Heart right ventricle (tissue), 16 donors: ENCODE results near the gene IL1RAPL2. TPM values are rescaled to one million over a fixed set of nuclear protein-coding genes. Genes with fewer than 3 reads are reported as not detected.

Experiments
- ATAC-seq, 8 donors: fragments of 200-7000 bp; cut with Tn5 transposase; one replicate each; pipeline ENCODE4 v1.9.1; 2020; ENCODE audit warnings: mild to moderate bottlenecking in 8 of 8, moderate library complexity in 8 of 8, moderate number of reproducible peaks in 1 of 8
- DNase-seq, 2 donors: peaks; one replicate each; pipeline ENCODE4 v3.0.0-alpha.2; 2020
- H3K27ac ChIP-seq, 10 donors: fragments of 200-600 bp; sonication (generic) in 2 of 10; one replicate each; pipeline versions ENCODE4 v1.5.0 to v1.8.0; 2020 to 2022; ENCODE audit warnings: mild to moderate bottlenecking in 3 of 10
- H3K27me3 ChIP-seq, 7 donors: fragments of 200-600 bp; one replicate each; pipeline ENCODE4 v1.8.0; 2021 to 2022; ENCODE audit warnings: mild to moderate bottlenecking in 2 of 7
- H3K36me3 ChIP-seq, 9 donors: fragments of 200-600 bp; sonication (generic) in 1 of 9; one replicate each; pipeline versions ENCODE4 v1.5.0 to v1.8.0; 2020 to 2022; ENCODE audit warnings: mild to moderate bottlenecking in 2 of 9
- H3K4me1 ChIP-seq, 9 donors: fragments of 200-600 bp; sonication (generic) in 1 of 9; one replicate each; pipeline versions ENCODE4 v1.5.0 to v1.8.0; 2020 to 2022; ENCODE audit warnings: mild to moderate bottlenecking in 4 of 9
- H3K4me3 ChIP-seq, 10 donors: fragments of 200-600 bp; sonication (generic) in 2 of 10; one replicate each; pipeline versions ENCODE4 v1.5.0 to v1.8.0; 2020 to 2022; ENCODE audit warnings: mild to moderate bottlenecking in 7 of 10, moderate library complexity in 2 of 10
- H3K9me3 ChIP-seq, 11 donors: fragments of 200-600 bp in 10 of 11; sonication (generic) in 2 of 11; one replicate each; pipeline versions ENCODE4 v1.5.0 to v1.8.0; 2013 to 2022; ENCODE audit warnings: mild to moderate bottlenecking in 2 of 11, control low read depth in 1 of 11, moderate library complexity in 1 of 11
- CTCF ChIP-seq, 9 donors: fragments of 200-600 bp; sonication (generic) in 2 of 9; IDR thresholded peaks; one replicate each; pipeline versions ENCODE4 v1.5.0 to v1.8.0; 2021 to 2022; ENCODE audit warnings: antibody characterized with exemption in 9 of 9, mild to moderate bottlenecking in 5 of 9, moderate library complexity in 1 of 9
- WGBS, 2 donors: extraction: QIAGEN DNeasy Blood & Tissue Kit; methylation state at CpG; one replicate each; pipeline ENCODE4 v1.1.7; 2013; ENCODE audit warnings: inconsistent platforms in 1 of 2; 5-methylcytosine and 5-hydroxymethylcytosine counted together
- intact Hi-C, 10 donors: fragments of 100-400 bp; cut with DNase I; formaldehyde crosslinking; loops; one replicate each; pipeline versions ENCODE4 v1.11.1 to v1.14.2; 2022
- polyA plus RNA-seq, 2 donors: library from polyadenylated mRNA; stranded (reverse); fragments of 200-250 nt; gene quantifications; one replicate each; pipeline ENCODE4 v1.2.3, GENCODE V29; 2013
- total RNA-seq, 10 donors: library from RNA; stranded (reverse); fragmentation: NEBNext Ultra II Directional in 3 of 10; extraction: Animal tissue kit (Norgen Biotek cat#: 25700) in 3 of 10; gene quantifications; one replicate each; pipeline versions ENCODE4 v1.2.1 to v1.2.4, GENCODE V29; 2021 to 2023
- donor health status: Arrhythmogenic right ventricular cardiomyopathy.
- donor health status: ischemic (EF 13 %, LVEDD 7.1; RV severe dilation, severe dysfunction).
- donor health status: healthy with polysubstance abuse.
- donor health status: DM: no; HTN: yes; CAD: no.
- donor health status: DM: no; HTN: no; CAD: no.
- donor health status: ischemic (EF 25% LVEDD 6.9; RV normal size, moderate dysfunction).
- donor health status: ischemic (EF 25% LVEDD 5.7; RV mildly dilated, moderate dysfunction).
- donor health status: healthy.
- donor health status: DM: yes; HTN: yes; CAD: no.
- donor health status: Ischemic cardiomyopathy.
- donor health status: ischemic (EF 35%, LVEDD 5.7; RV mildly dilated, moderate dysfunction).
- donor health status: nonischemic (EF 11% LVEDD 7.7; RV severe dilation, severe dysfunction).
- donor health status: DM: yes; HTN: yes; CAD: no.
- donor health status: PGD.
- donor health status: ischemic (EF 29% LVEDD 5.4; RV normal size, mild dysfunction).
- donor health status: nonischemic (EF 23%, LVEDD 6.1; RV moderate dilation, normal function).

IL1RAPL2 gene
- total and polyA plus RNA-seq, 12 donors = 0.01 TPM; not detected in 11

GRCh38 chrX:105758754-105759153, 1192.8 kb downstream of the IL1RAPL2 start:
- no peak overlapping the region for H3K4me3 ChIP-seq
- H3K4me1 ChIP-seq = no peaks in the 10 kb centered on the region
- ATAC-seq (peak; percentile 41 to 87 (median 82)), DNase-seq (peak in 1 of 2 donors; percentile 3)
- intact Hi-C loops = no loop called here
- H3K36me3 ChIP-seq = no peaks in the 10 kb centered on the region
- TF ChIP-seq CTCF (IDR thresholded peaks at IDR 0.05) = no peak
- H3K9me3 ChIP-seq = no peaks in the 10 kb centered on the region
- 47 to 63% methylated on average over 1 of the region's 1 CpG for WGBS, 2 donors
- peaks cover 0 to 12% (median 0%) of the 10 kb centered on the region in 7 donors for H3K27me3 ChIP-seq
- peak overlapping the region in 1 of 10 donors; percentile 16 for H3K27ac ChIP-seq

GRCh38 chrX:105759598-105759997, 1193.6 kb downstream of the IL1RAPL2 start:
- intact Hi-C loops = no loop called here
- DNase-seq (no peak), ATAC-seq (no peak)
- no peak overlapping the region for H3K27ac ChIP-seq
- no peak for TF ChIP-seq CTCF (IDR thresholded peaks at IDR 0.05)
- H3K27me3 ChIP-seq = peaks cover 0 to 14% (median 0%) of the 10 kb centered on the region in 7 donors
- 36 to 49% methylated on average over 2 of the region's 2 CpGs for WGBS, 2 donors
- no peaks in the 10 kb centered on the region for H3K4me1 ChIP-seq
- no peaks in the 10 kb centered on the region for H3K9me3 ChIP-seq
- H3K36me3 ChIP-seq = no peaks in the 10 kb centered on the region
- no peak overlapping the region for H3K4me3 ChIP-seq

GRCh38 chrX:105765691-105766090, 1199.7 kb downstream of the IL1RAPL2 start:
- TF ChIP-seq CTCF (IDR thresholded peaks at IDR 0.05) = peak in 1 of 9 donors; percentile 7
- Histone ChIP-seq H3K36me3 (no peaks in the 10 kb centered on the region), H3K27ac (no peak overlapping the region), H3K4me1 (no peaks in the 10 kb centered on the region), H3K9me3 (no peaks in the 10 kb centered on the region), H3K27me3 (peaks cover 0 to 12% (median 0%) of the 10 kb centered on the region in 7 donors), H3K4me3 (no peak overlapping the region)
- ATAC-seq = peak in 3 of 8 donors; percentile 54 to 73 (median 55)
- no peak for DNase-seq
- 34 to 45% methylated on average over 1 of the region's 1 CpG for WGBS, 2 donors
- intact Hi-C loops = no loop called here

GRCh38 chrX:105773801-105774200, 1207.8 kb downstream of the IL1RAPL2 start:
- H3K27ac ChIP-seq = no peak overlapping the region
- intact Hi-C loops = no loop called here
- DNase-seq (no peak), ATAC-seq (no peak)
- H3K36me3 ChIP-seq = no peaks in the 10 kb centered on the region
- no peak overlapping the region for H3K4me3 ChIP-seq
- no peaks in the 10 kb centered on the region for H3K4me1 ChIP-seq
- peaks cover 0 to 19% (median 0%) of the 10 kb centered on the region in 7 donors for H3K27me3 ChIP-seq
- no peaks in the 10 kb centered on the region for H3K9me3 ChIP-seq
- no peak for TF ChIP-seq CTCF (IDR thresholded peaks at IDR 0.05)
